ENCODE measurements around the gene TMCC2.
A peak's percentile ranks its signal among the peaks of the same experiment; 100 is the strongest.

Gene TMCC2

DNA sequence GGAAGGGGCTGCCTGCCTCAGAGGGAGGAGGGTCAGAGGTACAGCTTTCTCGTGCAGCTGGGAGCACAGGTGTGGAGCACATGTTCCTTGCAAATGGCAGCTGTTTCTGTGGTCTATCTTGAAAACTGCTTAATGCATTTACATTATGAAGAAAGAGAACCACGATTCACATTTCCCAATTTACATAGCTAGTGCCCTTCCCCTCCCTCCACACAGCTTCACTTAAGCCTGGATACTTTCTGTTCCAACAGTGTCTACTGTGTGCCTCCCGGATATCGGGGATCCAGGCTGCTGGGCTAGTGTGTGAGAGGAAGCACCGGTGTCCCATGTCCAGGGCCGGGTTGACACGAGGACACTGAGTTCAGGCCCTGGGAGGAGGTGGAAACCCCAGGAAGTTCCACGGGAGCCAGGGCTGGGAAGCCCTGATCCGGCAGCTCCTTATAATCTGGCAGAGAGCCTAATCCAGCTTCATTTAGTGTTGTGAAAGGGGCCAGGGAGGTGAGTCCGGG lies 31.6 kb downstream of the TMCC2 start:
- no peak for DNase-seq (ENCODE audit: extremely low read depth in 1 of 2, low read depth in 1 of 2)

DNA sequence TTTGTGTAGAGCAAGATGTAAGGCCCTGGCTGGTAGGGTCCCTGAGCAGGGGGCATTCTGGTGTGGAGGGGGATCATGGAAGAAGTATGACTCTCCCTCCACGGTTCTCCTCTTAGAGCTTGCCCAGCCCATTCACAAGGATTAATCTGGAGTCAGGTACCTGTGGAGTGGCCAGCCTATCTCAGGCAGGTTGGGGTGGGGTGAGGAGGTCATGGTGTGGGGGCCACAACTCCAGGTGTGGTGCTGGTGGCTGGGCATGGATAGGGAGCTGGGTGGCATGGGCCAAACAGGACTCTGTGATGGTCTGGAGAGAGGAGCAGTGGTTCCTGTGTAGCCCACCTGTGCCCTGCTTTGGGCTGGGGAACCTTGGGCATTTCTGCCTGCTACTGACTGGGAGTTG lies 32.3 kb downstream of the TMCC2 start:
- DNase-seq (ENCODE audit: extremely low read depth in 1 of 2, low read depth in 1 of 2), result no peak

DNA sequence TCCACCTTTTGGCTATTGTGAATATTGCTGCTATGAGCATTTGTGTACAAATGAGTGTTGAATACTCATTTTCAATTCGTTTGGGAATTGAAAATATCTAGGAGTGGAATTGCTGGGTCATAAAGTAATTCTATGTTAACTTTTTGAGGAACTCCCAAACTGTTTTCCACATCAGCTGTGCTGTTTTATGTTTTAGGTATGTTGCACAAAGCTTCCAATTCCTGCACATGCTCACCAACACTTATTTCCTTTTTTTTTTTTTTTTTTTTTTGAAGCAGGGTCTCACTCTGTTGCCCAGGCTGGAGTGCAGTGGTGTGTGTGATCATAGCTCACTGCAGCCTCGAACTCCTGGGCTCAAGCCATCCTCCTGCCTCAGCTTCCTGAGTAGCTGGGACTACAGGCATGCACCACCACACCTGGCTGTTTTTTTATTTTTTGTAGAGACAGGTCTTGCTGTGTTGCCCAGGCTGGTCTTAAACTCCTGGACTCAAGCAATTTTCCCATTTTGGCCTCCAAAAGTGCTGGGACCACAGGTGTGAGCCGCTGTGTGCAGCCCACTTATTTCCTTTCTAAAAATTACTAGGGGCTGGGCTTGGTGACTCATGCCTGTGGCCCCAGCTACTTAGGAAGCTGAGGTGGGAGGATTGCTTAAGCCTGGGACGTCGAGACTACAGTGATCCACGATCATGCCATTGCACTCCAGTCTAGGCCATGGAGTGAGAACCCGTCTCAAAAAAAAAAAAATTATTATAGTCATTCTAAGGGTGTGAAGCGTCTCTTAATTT lies 33.4 kb downstream of the TMCC2 start:
- DNase-seq (ENCODE audit: extremely low read depth in 1 of 2, low read depth in 1 of 2), result no peak

DNA sequence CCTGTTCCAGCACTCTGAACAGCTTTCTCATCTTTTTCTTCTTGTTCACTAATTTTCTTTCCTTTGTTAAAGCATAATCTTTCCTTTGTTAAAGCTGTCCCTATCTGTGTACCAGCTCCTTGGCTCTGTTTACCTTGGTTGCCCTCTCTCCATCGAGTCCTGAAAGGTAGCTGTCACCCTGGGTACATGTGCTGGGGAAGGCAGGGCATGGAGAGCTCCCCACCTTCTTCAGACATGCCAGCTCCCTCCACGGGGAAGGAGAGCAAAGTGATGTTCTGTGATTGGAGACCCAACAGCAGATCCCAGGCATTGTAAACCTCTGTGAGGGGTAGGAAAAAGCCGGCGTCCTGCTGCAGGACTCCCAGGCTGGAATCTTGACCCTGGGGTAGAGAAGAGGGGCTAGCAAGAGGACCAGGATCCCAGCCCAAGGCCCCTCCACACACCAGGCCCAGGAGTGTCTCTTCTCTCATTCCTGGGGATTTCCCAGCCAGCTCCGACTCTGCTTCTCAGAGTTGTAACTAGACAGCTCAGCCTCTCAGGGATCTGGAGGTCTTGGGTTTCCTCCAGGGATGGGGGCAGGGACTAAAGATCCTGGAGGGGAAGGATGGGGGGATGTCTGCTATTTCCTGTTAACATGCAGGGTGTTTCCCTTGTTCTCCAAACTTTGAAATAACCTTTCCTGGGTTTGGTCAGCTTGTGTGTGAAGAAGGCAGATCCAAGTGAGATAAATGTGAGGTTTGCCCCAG lies 34.4 kb downstream of the TMCC2 start:
- DNase-seq (ENCODE audit: extremely low read depth in 1 of 2, low read depth in 1 of 2), result no peak

DNA sequence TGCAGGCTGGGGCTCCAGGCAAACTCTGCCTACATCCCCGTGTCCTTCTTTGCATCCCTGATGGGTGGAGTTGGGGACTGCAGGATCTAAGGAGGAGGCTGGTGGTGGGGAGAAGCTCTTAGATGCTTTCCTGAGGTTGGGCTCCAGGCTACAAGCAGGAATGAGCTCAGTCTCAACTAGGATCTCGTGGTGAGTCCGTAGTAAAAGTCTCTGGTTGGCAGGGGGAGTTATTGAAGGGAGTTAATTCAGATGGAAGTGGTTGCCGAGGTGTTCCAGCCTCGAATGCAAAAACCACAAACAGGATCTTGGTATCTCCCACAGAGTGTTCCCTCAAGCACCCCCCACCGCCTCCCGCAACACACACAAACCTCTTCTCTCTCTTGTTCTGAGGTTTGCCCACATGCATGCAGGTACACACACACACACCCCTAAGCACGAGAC lies 35.0 kb downstream of the TMCC2 start:
- DNase-seq (ENCODE audit: extremely low read depth in 1 of 2, low read depth in 1 of 2), result no peak

DNA sequence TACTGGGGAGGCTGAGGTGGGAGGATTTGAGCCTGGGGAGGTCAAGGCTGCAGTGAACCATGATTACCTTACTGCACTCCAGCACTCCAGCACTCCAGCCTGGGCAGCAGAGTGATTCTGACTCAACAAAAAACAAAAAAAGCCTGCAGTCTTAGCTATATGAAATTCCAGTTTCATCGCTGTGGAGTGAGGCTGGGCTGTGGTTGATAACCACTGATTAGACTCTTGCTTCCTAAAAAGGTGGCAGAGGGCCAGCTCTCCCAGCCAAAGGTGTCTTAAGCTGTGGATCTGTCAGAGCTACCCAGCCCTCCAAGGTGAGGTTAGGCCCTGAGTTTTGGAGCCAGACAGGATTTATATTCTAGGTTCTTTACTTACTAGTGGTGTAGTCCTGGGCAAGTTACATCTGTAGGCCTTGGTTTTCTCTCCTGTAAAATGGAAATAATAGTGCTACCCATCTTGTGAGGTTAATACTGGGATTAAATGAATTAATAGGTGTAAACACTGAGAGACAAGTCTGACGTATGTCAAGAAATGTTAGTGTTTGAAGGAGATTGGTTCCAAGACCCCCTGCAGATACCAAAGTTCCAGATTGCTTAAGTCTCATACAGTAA lies 35.9 kb downstream of the TMCC2 start:
- no peak for DNase-seq (ENCODE audit: extremely low read depth in 1 of 2, low read depth in 1 of 2)

DNA sequence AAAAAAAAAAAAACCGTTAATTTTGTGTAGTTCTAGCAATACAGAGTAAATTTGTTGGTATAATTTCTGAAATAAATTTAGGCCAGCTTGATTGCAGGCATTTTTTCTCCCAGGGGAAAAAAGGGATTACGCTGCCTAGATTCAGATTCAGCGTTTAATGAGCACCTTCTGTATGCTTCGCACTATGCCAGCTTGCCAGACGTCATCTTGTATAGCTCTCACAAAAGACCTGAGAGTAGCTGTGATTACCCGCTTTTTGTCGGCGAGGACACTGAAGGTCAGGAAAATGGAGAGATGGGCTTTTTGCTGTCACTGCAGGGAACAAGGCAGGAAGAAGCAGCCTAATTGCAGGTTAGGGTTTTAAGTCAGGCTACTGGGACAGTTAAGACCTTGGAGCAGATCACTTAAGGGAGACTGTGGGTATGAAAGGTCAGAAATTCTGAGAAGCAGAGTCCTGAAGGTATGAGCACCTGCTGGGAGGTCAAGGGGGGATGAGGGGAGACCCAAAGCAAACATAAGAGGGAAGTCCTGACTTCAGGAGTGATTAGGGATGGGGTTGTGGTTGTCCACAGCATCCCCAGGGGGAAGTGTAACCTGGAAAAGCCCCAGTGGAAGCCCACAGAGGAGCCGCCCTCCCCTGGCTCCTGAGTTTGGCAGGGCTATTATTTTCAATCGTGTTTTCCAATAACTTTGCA lies 39.0 kb downstream of the TMCC2 start:
- no peak for DNase-seq (ENCODE audit: extremely low read depth in 1 of 2, low read depth in 1 of 2)

DNA sequence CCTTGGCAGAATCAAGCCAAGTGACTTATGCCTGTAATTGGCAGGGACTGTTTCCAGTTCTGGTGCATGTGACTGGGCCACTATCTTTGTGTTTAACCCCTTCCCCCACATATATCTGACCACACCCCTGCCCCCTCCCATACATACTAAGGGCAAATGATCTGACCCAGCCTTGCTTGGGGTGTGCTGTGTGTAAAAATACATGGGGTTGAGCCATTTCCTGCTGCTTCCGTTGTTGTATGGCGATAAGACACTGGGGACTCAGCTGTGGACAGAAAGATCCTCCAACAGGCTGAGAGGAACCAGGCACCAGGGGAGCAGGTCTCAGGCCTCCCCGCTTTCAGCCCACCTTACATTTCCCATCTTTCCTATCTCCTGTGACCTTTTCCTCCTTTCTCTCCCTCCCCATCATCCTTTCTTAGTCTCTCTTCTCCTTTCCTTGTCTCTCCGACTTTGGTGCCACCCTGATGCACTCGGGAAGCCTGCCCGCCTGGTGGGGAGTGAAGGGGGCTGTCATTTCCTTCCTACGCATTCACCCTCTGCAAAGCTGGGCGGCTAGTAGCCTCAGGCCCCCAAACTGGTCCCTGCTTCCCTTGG lies 39.7 kb downstream of the TMCC2 start:
- DNase-seq (ENCODE audit: extremely low read depth in 1 of 2, low read depth in 1 of 2), result no peak

DNA sequence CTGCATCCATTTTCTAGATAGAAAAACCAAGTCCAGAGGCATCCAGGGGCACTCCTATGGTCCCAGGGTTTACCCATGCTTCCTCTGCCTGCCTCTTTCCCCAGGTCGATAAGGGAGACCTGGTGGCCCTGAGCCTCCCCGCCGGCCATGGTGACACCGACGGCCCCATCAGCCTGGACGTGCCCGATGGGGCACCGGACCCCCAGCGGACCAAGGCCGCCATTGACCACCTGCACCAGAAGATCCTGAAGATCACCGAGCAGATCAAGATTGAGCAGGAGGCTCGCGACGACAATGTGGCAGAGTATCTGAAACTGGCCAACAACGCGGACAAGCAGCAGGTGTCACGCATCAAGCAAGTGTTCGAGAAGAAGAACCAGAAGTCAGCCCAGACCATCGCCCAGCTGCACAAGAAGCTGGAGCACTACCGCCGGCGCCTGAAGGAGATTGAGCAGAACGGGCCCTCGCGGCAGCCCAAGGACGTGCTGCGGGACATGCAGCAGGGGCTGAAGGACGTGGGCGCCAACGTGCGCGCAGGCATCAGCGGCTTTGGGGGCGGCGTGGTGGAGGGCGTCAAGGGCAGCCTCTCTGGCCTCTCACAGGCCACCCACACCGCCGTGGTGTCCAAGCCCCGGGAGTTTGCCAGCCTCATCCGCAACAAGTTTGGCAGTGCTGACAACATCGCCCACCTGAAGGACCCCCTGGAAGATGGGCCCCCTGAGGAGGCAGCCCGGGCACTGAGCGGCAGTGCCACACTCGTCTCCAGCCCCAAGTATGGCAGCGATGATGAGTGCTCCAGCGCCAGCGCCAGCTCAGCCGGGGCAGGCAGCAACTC lies 41.3 kb downstream of the TMCC2 start:
- DNase-seq (ENCODE audit: extremely low read depth in 1 of 2, low read depth in 1 of 2), result no peak

DNA sequence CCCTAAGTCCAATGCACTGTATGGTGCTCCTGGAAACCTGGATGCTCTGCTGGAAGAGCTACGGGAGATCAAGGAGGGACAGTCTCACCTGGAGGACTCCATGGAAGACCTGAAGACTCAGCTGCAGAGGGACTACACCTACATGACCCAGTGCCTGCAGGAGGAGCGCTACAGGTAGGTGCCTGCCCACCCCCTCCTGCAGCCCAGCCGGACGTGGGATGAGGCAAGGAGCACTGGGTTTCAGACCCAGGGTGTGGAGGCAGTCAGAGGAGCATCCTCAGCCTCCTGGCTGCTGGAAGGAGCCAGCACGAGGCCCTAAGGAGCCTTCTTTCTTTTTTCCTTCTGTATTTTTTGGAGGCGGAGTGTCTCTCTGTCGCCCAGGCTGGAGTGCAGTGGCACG lies 42.0 kb downstream of the TMCC2 start:
- no peak for DNase-seq (ENCODE audit: extremely low read depth in 1 of 2, low read depth in 1 of 2)

DNA sequence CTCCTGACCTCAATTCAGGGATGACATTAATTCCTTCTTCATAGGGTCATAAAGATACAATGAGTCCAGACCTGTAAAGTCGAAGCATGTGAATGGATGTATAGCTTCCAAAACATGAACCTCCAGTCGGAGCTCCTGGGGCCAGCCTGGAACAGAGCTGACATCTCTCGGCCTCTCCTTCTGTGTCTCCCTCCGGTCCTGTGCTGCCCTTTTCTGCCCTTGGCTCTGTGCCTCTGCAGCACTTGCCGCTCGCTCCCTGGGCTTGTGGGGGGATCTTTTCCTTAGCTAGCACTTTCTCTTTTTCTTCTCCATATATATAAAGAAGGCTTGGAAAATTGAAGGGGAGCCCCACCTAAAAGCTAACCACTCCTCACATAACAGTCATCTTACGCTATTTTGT lies 42.5 kb downstream of the TMCC2 start:
- DNase-seq (ENCODE audit: extremely low read depth in 1 of 2, low read depth in 1 of 2), result no peak

DNA sequence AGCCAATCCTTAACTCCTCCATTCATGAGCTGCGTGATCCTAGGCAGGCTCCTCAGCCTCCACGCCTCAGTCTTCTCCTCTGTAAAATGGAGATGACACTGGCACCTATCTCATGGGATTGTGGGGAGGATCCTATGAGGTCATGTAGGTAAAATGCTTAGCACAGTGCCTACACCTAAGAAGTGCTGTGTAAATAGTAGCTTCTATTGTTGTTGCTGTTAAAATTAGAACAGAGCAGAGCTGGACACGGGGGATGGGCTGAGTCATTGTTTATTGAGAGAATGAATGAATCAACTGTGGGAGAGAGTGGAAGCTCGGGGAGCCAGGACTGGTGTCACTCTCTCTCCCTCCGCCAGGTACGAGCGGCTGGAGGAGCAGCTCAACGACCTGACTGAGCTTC lies 43.0 kb downstream of the TMCC2 start:
- DNase-seq (ENCODE audit: extremely low read depth in 1 of 2, low read depth in 1 of 2), result no peak

DNA sequence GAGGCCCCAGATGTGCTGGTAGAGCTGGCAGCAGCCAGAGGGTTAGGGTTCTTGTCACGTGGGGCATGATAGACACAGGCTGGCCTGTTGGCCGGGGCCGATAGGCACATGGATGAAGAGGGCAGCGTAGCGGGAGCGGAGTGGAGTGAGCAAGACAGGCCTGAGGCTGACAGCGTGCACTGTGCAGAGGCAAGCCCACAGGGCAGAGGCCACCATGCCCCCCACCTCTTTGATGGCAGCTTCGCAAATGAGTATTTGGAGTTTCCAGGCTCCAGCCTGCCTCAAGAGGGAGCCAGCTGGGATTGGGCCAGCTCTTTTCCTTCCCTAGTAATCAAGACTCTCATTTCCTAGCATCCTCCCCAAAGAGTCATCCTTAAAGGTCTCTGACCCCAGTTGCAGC lies 43.5 kb downstream of the TMCC2 start:
- no peak for DNase-seq (ENCODE audit: extremely low read depth in 1 of 2, low read depth in 1 of 2)

DNA sequence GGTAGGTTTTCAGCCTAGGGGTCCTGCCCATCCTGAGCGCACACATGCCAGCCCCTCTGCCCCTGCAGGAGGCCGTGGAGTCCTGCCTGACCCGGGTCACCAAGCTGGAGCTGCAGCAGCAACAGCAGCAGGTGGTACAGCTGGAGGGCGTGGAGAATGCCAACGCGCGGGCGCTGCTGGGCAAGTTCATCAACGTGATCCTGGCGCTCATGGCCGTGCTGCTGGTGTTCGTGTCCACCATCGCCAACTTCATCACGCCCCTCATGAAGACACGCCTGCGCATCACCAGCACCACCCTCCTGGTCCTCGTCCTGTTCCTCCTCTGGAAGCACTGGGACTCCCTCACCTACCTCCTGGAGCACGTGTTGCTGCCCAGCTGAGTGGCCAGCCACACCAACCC lies 44.0 kb downstream of the TMCC2 start:
- no peak for DNase-seq (ENCODE audit: extremely low read depth in 1 of 2, low read depth in 1 of 2)

DNA sequence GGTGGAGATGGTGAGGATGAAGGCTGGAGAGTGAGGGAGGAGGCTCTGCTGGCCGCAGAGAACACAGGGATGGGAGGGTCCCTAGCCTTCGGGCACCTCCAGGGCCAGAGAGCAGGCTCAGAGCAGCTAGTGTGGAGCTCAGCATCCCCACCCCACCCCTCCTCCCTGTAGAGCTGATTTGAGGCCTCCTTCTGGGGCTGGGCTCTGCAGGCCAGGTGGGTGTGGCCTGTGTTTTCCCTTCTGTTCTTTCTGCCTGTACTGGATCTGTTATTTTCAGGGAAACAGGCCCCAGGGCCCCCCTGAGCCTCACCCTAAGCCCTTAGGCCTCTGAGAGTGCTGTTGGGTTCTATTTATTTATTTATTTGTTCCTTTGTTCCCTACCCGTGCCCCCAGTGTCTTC lies 44.8 kb downstream of the TMCC2 start:
- DNase-seq (ENCODE audit: extremely low read depth in 1 of 2, low read depth in 1 of 2), result no peak

DNA sequence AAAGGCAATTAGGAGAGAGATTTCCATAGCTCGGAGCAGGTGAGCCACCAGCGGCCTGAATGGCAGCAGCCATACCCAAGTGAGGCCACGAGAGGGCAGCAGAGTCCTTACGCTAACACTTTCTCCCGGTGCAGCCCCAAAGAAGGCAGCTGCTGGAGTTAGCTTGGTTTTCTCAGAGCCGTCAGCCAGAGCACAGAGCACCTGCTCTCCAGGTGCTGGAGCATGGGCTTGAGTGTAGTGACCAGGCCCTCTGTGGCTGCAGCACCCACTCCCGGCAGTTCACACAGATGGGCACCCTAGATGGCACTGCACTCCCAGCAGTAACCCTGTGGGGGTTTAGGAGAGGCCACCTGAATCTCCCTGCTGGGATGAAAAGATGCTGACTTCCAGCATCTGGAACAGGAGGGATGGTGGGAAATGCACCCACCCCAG lies 45.8 kb downstream of the TMCC2 start:
- peak; percentile 72 to 75 for DNase-seq (ENCODE audit: extremely low read depth in 1 of 2, low read depth in 1 of 2)

DNA sequence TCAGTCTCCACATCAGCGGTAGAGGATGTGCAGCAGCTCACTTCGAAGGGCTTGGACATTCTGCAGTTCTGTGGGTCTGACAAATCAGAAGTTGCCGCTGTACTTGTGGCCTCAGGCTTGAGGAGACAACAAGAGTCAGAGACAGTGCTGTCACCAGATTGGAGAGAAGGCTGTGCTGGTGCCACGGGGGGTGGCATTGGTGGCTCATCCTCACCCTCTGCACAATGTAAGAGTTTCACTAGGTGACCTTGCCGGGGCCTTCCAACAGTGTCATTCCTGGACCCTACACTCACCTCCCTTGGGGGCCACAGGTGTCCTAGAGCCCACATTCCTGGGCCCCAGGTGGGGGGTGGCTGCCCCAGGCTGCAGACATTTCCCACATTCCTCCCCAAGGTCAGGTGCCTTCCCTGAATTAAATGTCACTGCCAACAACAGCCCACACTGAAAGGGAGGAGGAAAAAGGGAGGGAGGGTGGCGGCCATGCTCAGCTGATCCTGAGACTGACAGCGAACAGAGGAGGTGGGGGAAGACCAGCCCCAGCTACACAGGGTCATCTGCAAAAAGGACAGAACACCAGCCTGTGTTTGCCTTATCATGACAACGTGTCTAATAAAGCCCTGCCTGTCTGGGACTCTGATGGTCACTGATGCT lies 46.4 kb downstream of the TMCC2 start:
- DNase-seq (ENCODE audit: extremely low read depth in 1 of 2, low read depth in 1 of 2), result no peak

DNA sequence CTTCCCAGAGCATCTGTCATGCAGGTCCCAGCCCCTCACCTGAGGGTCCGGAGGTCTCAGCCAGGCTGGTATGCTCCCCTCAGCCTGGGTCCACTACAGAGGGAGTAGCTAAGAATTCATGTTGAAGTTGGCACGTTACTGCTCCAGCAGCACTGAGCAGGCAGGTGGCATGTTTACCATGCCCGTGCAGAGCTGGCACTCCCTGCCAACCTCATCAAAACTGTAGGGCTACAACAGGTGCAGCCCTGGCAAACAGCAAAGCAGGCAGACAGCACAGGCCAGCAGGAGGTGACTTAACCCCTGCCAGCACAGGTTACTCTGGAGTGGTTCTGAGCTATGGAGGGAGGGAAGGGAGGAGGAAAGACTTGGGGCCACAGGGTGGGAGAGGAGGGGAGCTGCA lies 47.4 kb downstream of the TMCC2 start:
- no peak for DNase-seq (ENCODE audit: extremely low read depth in 1 of 2, low read depth in 1 of 2)

DNA sequence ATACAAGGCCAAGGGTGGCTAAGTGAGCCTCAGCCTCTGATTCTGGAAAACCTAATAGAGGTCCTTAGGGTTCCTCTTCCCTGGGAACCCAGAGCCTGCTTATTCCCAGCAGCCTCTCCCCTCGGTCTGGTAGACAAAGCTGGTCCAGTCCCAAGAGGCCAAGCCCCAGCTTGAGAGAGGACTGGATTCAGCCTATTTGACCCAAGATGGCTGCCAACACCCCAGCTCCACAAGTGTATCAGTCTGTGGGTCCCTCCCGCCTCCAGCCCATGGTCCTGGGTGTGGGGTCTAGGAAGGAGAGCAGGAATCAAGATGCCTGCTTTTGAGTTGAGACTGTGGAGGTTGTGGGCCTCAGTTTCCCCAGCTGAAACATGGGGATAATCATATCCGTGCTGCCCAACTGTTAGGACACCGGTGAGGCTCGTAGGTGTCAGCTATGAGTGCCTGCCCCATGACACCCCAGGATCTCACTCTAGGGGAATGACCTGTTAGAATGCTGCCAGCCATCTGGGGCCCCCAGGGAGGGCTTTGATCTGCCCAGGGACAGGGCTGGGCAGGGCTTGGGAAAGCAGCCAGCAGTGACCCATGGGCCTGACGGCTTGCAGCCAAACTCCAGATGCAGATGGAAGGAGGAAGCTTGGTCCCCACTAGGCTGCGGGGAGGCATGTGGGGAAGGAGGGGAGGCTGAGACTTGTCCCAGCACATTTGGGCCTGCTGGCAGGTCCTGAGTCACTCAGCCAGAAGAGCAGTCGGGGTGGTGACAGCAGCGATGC lies 48.4 kb downstream of the TMCC2 start:
- DNase-seq (ENCODE audit: extremely low read depth in 1 of 2, low read depth in 1 of 2), result no peak
